Peyer's patch (tissue), 4 donors: Measurements from ENCODE around the gene SEMA3G.

Source experiments
- POLR2A ChIP-seq, 2 donors: fragments of 450-650 bp; IDR thresholded peaks; one replicate each; pipeline ENCODE4 v1.5.1; 2017; ENCODE audit warnings: antibody characterized with exemption in 2 of 2, mild to moderate bottlenecking in 2 of 2, moderate library complexity in 2 of 2
- TF ChIP-seq, protein P1 (sequence below), 6 experiments: fragments of 450-650 bp in 4 of 6; fragments of 200-600 bp in 2 of 6; sonication (generic) in 1 of 6; IDR thresholded peaks; one replicate each; pipeline ENCODE4 v1.5.1; 2017 to 2019; ENCODE audit warnings: antibody characterized with exemption in 6 of 6, mild to moderate bottlenecking in 3 of 6, moderate library complexity in 1 of 6

DNA sequence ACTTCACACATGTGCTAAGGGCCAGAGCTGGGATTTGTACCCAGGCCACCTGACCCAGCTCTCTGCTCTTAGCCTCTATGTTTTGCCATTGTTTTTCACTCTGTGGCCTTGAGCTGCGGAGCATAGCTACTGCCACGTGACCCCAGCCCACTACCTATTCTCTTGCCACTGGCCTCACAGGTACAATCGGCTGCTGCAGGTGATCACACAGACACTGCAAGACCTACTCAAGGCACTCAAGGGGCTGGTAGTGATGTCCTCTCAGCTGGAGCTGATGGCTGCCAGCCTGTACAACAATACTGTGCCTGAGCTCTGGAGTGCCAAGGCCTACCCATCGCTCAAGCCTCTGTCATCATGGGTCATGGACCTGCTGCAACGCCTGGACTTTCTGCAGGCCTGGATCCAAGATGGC, 46.2 kb downstream of the SEMA3G start:
- TF ChIP-seq, protein P1, sequence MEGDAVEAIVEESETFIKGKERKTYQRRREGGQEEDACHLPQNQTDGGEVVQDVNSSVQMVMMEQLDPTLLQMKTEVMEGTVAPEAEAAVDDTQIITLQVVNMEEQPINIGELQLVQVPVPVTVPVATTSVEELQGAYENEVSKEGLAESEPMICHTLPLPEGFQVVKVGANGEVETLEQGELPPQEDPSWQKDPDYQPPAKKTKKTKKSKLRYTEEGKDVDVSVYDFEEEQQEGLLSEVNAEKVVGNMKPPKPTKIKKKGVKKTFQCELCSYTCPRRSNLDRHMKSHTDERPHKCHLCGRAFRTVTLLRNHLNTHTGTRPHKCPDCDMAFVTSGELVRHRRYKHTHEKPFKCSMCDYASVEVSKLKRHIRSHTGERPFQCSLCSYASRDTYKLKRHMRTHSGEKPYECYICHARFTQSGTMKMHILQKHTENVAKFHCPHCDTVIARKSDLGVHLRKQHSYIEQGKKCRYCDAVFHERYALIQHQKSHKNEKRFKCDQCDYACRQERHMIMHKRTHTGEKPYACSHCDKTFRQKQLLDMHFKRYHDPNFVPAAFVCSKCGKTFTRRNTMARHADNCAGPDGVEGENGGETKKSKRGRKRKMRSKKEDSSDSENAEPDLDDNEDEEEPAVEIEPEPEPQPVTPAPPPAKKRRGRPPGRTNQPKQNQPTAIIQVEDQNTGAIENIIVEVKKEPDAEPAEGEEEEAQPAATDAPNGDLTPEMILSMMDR (IDR thresholded peaks at IDR 0.05) = no peak
- no peak for TF ChIP-seq POLR2A (IDR thresholded peaks at IDR 0.05)
